HG02610 (cell line): Measurements from ENCODE around the gene RNLS.

Experiments
- ATAC-seq: cut with Tn5 transposase; IDR thresholded peaks from one replicate; pipeline ENCODE4 v1.9.1; 2021; ENCODE audit warnings: mild to moderate bottlenecking, moderate library complexity; ENCODE audit not compliant: unreplicated experiment

Gene RNLS

GRCh38 chr10:88525371-88526069 lies 57.6 kb downstream of the RNLS start:
- no peak for ATAC-seq

GRCh38 chr10:88523739-88524400 lies 59.2 kb downstream of the RNLS start:
- ATAC-seq: no peak

- ATAC-seq: no peak
Measured at GRCh38 chr10:88522715-88523114, 60.4 kb downstream of the RNLS start.

GRCh38 chr10:88521791-88522190 lies 61.3 kb downstream of the RNLS start:
- no peak for ATAC-seq

GRCh38 chr10:88515235-88515634 lies 67.9 kb downstream of the RNLS start:
- no peak for ATAC-seq

- ATAC-seq: no peak
Measured at GRCh38 chr10:88512599-88512998, 70.5 kb downstream of the RNLS start.

GRCh38 chr10:88508796-88509195 lies 74.3 kb downstream of the RNLS start:
- no peak for ATAC-seq

- ATAC-seq: no peak
Measured at GRCh38 chr10:88507826-88508453, 75.2 kb downstream of the RNLS start.

- ATAC-seq: no peak
Measured at GRCh38 chr10:88507404-88507803, 75.7 kb downstream of the RNLS start.

GRCh38 chr10:88505680-88506215 lies 77.4 kb downstream of the RNLS start:
- no peak for ATAC-seq

GRCh38 chr10:88505265-88505664 lies 77.9 kb downstream of the RNLS start:
- no peak for ATAC-seq

- no peak for ATAC-seq
Measured at GRCh38 chr10:88500656-88501055, 82.5 kb downstream of the RNLS start.

GRCh38 chr10:88499569-88500470 lies 83.3 kb downstream of the RNLS start:
- ATAC-seq: no peak

GRCh38 chr10:88497913-88498312 lies 85.2 kb downstream of the RNLS start:
- no peak for ATAC-seq

GRCh38 chr10:88494537-88494936 lies 88.6 kb downstream of the RNLS start:
- ATAC-seq: no peak

- ATAC-seq: no peak
Measured at GRCh38 chr10:88493691-88494483, 89.2 kb downstream of the RNLS start.

GRCh38 chr10:88491314-88491713 lies 91.8 kb downstream of the RNLS start:
- ATAC-seq: no peak

GRCh38 chr10:88490231-88490980 lies 92.7 kb downstream of the RNLS start:
- ATAC-seq: no peak

GRCh38 chr10:88489107-88489506 lies 94.0 kb downstream of the RNLS start:
- no peak for ATAC-seq
